Measurements from ENCODE around the gene HK3.
"Not testable (repeated sequence)": the region's sequence is repeated elsewhere in the genome, so short reads cannot be mapped to it uniquely, and the experiment has no call there.

HK3 gene

GRCh38 chr5:176881816-176882566 is 17.2 kb downstream of the HK3 start:
- DNase-seq: no peak

- no peak for DNase-seq
These were observed 18.0 kb downstream of the HK3 start for GRCh38 chr5:176881021-176881749.

GRCh38 chr5:176880366-176881020 is 18.7 kb downstream of the HK3 start:
- no peak for DNase-seq

GRCh38 chr5:176879663-176880361 is 19.3 kb downstream of the HK3 start:
- DNase-seq: no peak

- DNase-seq: no peak
These were observed 20.1 kb downstream of the HK3 start for GRCh38 chr5:176878906-176879662.

GRCh38 chr5:176878463-176878862 is 20.7 kb downstream of the HK3 start:
- DNase-seq: no peak

- DNase-seq: no peak
These were observed 21.3 kb downstream of the HK3 start for GRCh38 chr5:176877793-176878331.

GRCh38 chr5:176876506-176877431 is 22.4 kb downstream of the HK3 start:
- no peak for DNase-seq

GRCh38 chr5:176875783-176876505 is 23.2 kb downstream of the HK3 start:
- DNase-seq: no peak

- DNase-seq: peak; percentile 36
These were observed 24.1 kb downstream of the HK3 start for GRCh38 chr5:176875014-176875550.

- DNase-seq: no peak
These were observed 24.9 kb downstream of the HK3 start for GRCh38 chr5:176874198-176874780.

GRCh38 chr5:176873541-176874172 is 25.5 kb downstream of the HK3 start:
- DNase-seq: no peak

- peak; percentile 10 for DNase-seq
These were observed 26.1 kb downstream of the HK3 start for GRCh38 chr5:176873011-176873410.

- DNase-seq: not testable (repeated sequence)
These were observed 26.6 kb downstream of the HK3 start for GRCh38 chr5:176872586-176872985.

- DNase-seq: not testable (repeated sequence)
These were observed 28.5 kb downstream of the HK3 start for GRCh38 chr5:176870644-176871043.

- DNase-seq: peak; percentile 49
These were observed 29.0 kb downstream of the HK3 start for GRCh38 chr5:176870110-176870591.

GRCh38 chr5:176869501-176870109 is 29.5 kb downstream of the HK3 start:
- DNase-seq: no peak

GRCh38 chr5:176868731-176869130 is 30.4 kb downstream of the HK3 start:
- DNase-seq: no peak
